RPMI8226 (cell line): Measurements from ENCODE around the gene ULK4.
"Not testable (repeated sequence)": the region's sequence is repeated elsewhere in the genome, so short reads cannot be mapped to it uniquely, and the experiment has no call there.

Source experiments
- DNase-seq: peaks from one replicate; pipeline ENCODE4 v3.0.0-alpha.2; 2015

ULK4 gene

GRCh38 chr3:41419809-41420208 lies 542.1 kb downstream of the ULK4 start:
- no peak for DNase-seq

DNA sequence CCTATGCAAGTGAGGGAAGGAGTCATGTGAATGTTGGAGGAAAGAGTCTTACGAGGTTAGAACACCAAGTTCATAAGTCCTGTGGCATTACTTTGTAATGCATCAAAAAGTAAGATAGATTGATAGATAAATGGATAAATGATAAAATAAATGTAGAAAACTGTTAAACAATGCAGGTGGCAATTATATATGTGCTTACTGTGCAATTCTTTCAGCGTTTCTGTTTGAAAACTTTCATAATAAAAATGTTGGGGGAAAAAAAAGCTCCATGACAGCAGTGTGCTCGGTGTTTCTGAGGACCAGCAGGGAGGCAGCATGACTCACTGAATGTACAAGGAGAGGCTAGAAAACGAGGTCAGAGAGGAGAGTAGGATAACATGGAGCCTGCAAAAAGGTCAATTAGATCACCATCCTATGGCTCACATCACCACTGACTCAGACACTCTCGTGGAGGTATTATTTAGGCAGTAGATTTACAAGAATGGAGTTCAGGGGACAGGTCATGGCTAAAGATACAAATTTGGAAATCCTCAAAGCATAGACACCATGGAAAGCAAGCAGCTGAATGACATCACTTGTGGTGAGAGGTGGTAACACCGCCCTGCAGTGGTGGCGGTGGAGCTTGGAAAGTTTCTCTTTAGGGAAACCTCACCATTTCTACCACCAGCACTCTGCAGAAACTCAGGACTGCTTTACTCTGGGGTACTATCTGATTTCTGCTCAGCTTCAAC lies 542.8 kb downstream of the ULK4 start:
- no peak for DNase-seq

- no peak for DNase-seq
Observed at GRCh38 chr3:41417574-41417973, 544.3 kb downstream of the ULK4 start.

DNA sequence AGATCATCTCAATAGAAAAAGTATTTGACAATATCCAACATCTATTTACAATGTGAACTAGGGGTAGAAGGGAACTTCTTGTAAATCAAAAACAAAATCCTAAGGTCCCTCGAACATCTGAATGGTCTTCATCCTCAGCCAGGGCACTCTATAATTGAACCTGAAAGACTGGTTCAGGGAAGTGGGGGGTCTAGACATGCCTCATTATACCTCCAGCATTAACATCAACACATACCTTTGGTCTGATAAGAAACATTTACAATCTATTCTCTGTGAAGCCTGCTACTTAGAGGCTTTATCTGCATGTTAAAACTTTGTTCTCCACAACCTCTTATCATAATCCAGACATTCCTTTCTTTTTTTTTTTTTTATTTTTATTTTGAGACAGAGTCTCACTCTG lies 550.8 kb downstream of the ULK4 start:
- DNase-seq = no peak

DNA sequence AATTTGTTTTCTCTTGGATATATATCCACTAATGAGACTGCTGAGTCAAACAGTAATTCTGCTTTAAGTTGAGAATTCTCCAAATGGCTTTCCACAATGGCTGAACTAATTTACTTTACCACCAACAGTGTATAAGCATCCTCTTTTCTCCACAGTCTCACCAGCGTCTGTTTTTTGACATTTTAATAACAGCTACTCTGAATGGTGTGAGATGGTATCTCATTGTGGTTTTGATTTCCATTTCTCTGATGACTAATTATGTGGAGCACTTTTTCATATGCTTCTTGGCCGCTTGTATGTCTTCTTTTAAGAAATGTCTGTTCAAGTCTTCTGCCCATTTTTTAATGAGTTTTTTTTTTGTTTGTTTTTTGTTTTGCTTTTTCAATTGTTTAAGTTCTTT lies 556.4 kb downstream of the ULK4 start:
- DNase-seq = no peak

DNA sequence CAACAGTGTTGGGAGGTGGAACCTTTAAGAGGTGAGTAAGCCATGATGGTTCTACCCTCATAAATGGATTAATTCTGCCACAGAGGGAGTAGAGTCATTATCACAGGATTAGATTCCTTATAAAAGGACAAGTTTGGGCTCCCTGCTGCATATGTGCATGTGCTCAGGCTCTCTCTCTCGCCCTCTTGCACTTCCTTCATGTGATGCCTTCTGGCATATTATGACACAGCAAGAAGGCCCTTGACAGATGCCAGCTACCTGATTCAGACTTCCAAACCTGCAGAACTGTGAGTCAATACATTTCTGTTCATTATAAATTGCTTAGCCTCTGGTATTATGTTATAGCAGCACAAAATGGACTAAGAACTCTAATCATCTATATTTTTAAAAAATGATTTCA lies 557.3 kb downstream of the ULK4 start:
- DNase-seq = no peak

- no peak for DNase-seq
Observed at GRCh38 chr3:41394896-41395295, 567.0 kb downstream of the ULK4 start.

- not testable (repeated sequence) for DNase-seq
Observed at GRCh38 chr3:41370765-41371535, 591.0 kb downstream of the ULK4 start.

DNA sequence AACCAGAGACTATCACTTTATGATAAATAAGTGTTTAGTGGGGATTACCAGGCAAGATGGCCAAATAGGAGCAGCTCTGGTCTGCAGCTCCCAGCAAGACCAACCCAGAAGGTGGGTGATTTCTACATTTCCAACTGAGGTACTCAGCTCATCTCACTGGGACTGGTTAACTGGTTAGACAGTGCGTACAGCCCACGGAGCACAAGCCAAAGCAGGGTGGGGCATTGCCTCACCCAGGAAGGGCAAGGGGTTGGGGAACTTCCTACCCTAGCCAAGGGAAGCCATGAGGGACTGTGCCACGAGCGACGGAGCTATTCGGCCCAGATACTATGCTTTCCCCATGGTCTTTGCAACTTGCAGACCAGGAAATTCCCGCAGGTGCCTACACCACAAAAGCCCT lies 591.6 kb downstream of the ULK4 start:
- no peak for DNase-seq

GRCh38 chr3:41369838-41370237 lies 592.1 kb downstream of the ULK4 start:
- DNase-seq = no peak

DNA sequence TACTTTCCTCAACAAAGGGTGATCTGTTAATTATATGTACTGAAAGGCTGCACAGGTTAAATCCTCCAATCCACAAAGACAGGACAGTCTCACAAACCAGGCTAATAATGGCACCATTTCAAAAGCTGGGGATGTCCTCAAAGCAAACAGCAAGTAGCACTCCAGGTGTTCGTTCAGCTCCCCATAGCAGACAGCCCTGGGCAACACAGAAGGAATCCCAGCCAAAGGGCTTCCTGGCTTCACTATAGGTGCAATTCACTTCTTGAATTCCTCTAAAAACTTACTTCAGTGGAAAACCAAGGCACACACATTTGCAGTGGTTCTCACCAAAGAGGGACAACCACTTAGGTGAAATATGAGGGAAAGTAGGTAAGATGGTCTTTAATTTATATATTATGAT lies 595.9 kb downstream of the ULK4 start:
- DNase-seq = no peak

- DNase-seq = no peak
Observed at GRCh38 chr3:41364736-41365135, 597.2 kb downstream of the ULK4 start.

GRCh38 chr3:41363830-41364523 lies 597.9 kb downstream of the ULK4 start:
- no peak for DNase-seq

- DNase-seq = no peak
Observed at GRCh38 chr3:41362638-41363559, 599.0 kb downstream of the ULK4 start.

DNA sequence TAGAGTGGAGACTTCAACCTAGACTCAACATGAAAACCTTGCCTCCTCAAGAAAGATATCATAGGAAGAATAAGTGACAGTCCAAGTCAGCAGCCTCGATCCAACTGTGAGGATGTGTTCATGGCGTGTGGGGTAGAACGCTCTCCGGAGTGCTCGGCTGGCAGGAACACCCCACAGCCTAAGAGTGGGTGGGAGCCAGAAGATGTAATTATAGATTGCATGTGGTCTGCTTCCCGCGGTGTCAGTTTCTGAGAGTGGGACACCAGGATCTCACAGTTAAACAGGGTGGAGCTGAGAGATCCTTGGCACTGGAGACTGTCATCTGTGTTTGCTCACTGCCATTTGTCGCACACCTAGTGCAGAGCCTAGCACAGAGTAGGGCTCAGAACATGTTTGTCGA lies 604.6 kb downstream of the ULK4 start:
- DNase-seq = no peak

DNA sequence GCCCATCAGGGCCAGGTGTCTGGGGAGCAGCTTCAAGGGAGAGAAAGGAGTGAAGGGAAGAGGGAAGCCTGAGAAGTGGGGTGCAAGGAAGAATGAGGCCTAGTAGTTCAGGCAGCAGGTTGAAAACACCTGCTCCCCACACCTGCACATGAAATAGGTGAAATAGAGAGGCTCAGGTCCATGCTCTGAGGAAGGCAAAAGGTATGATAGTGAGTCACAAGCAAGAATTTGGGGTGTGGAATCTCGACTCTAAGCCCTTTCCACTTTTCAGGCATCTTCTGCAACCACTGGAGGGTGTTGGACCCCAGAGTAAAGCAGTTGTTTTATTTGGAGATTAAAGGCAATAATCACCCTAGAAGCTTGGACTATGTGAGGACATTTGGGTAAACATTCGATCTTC lies 605.1 kb downstream of the ULK4 start:
- DNase-seq = no peak

DNA sequence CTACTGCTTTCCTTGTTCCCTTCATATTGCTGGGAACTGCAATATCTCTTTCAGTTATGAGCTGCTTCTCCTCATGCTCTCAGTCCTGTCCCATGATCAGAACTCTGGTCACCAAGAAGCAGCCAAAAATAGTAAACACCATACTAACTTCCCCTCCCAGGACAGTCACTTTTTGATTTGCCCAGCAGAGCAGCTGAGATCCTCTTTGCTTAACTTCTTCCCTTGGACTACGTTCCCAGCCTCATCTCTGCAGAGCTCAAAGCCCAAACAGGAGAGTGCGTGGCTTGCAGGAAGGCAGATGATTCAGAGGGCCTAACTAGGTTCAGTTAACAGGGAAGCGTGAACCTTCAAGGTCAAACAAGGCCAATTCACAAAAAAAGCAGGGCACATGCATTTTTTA lies 609.4 kb downstream of the ULK4 start:
- DNase-seq = no peak

GRCh38 chr3:41350441-41350840 lies 611.5 kb downstream of the ULK4 start:
- no peak for DNase-seq

GRCh38 chr3:41348401-41348800 lies 613.5 kb downstream of the ULK4 start:
- DNase-seq = no peak

GRCh38 chr3:41346698-41347270 lies 615.1 kb downstream of the ULK4 start:
- no peak for DNase-seq

DNA sequence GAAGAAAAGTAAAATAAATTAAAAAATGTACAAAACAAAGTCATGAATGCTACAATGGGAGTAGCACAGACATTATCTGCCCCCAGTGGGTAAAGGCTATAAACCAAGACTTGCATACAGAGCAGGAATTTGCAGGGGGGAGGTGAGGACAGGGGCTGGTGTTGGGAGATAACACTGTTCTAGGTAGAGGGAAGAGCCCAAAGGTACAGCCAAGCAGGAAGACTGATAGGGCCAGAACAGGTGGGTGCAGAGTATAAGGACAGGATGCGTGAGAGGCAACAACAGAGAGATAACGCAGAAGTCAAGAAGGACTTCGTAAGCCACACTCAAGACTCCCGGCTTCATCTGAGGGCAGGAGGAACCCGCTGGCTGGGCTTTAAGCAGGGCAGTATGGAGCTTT lies 616.1 kb downstream of the ULK4 start:
- DNase-seq = no peak

- DNase-seq = no peak
Observed at GRCh38 chr3:41339758-41340157, 622.1 kb downstream of the ULK4 start.

- no peak for DNase-seq
Observed at GRCh38 chr3:41338276-41338675, 623.6 kb downstream of the ULK4 start.
